ENCODE results near the gene DAB2.

Gene DAB2

GRCh38 chr5:39424736-39425637, at the start of gene DAB2:
TSS of gene DAB2 (minus strand) at chr5:39424980. CDS start at chr5:39394320, 30,660 bp downstream.
- peak; percentile 47 for DNase-seq

DNA sequence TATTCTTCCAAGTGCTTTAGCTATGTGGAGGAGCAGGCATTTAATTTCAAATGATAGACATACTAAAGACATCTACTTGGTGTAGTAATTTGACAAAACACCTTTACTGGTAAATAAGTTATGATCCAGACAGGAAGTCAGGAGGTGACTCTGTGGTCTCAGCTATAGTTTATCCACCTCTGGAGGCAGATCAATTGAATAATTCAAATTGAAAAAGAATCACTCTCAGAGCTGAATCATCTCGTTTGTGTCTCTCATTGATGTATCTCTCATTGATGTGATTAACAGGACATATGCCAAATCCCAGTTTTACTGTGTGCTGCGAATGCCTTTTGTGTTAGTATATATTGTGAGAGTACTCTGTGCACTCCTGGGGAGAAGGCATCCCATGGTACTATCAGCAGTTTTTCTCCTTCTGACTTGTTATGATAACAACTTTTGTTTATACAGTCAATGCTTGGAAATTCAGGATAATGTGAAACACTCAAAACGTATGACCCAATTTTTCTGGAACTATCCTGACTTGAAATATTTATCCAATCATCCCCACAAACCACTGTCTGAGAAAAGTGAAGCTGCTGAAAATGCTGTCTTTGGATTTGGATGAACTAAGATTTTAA, 48.5 kb upstream of the DAB2 start:
- DNase-seq = no peak

GRCh38 chr5:39471836-39472508, 47.2 kb upstream of the DAB2 start:
- no peak for DNase-seq

GRCh38 chr5:39470811-39471210, 46.0 kb upstream of the DAB2 start:
- no peak for DNase-seq

GRCh38 chr5:39469777-39470415, 45.1 kb upstream of the DAB2 start:
- no peak for DNase-seq

DNA sequence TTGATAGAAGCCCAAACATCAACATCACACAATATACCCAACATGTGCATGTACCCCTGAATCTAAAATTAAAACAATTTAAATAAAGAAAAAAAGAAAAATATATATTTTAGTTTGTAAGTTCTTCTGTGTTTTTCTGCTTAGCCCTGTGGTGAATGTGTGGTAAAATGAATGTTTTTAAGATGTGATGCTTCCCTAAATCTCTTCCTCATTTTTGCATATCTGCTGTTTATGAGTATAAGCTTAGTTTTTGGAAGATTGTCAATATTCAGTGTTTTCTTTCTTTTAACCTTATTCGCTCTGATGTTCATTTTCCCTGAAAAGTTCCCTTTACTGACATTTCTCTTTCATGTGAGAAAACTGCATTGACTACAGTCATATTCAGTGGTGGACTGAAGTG, 44.4 kb upstream of the DAB2 start:
- no peak for DNase-seq

DNA sequence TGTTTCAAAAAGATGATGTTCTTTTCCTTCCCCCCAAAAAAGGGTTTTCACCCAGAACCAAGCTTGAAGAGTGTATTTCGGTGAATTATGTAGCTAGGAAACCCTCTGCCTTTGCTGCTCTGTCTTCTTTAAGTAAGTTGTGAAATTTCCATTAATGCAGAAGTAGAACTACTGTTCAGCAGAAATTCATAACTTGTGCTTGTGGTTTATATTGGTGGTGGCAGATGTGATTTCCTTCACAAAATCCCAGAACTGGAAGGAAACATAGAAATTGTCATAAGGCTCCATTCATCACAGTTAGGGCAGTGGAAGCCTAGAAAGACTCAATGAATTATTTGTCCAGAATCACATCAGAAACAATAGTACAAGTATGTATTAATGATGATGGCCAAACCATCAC, 42.1 kb upstream of the DAB2 start:
- DNase-seq = no peak

GRCh38 chr5:39465843-39466242, 41.1 kb upstream of the DAB2 start:
- DNase-seq = no peak

GRCh38 chr5:39465097-39465496, 40.3 kb upstream of the DAB2 start:
- no peak for DNase-seq

DNA sequence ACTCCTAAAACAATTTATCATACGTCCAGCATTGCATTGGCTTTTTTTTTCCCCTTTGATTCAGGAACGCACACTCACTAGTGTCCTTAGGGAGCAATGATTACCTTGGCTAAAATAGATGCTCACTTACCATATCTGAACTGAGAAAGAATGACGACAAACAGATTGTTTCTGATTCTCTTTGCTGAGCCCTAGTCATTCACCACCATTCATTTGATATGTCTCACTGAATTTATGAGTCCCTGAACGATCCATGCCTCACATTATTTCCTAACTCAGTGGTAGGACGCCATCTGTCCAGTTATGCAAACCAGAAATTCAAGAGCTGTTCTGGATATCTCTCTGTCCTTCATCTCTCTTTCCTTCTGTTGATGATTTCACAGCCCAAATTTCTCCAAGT, 39.3 kb upstream of the DAB2 start:
- no peak for DNase-seq

DNA sequence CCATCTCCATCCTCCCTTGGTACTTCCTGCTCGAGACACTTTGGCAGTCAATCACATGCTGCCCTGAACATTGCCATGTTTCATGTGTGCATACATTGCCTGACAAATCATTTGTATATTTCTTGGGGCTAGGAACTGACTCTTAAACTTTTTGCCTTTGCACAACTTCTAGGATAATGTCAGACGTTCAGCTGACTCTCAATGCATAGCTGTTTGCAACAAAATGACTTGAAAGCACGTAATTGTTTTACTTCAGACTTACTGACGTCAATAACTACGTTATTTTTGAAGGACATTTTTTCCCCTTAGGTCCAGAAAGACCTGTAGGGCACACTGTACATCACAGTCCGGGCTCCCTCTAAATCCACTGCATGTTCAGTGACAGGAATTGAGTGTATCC, 37.4 kb upstream of the DAB2 start:
- DNase-seq = no peak

DNA sequence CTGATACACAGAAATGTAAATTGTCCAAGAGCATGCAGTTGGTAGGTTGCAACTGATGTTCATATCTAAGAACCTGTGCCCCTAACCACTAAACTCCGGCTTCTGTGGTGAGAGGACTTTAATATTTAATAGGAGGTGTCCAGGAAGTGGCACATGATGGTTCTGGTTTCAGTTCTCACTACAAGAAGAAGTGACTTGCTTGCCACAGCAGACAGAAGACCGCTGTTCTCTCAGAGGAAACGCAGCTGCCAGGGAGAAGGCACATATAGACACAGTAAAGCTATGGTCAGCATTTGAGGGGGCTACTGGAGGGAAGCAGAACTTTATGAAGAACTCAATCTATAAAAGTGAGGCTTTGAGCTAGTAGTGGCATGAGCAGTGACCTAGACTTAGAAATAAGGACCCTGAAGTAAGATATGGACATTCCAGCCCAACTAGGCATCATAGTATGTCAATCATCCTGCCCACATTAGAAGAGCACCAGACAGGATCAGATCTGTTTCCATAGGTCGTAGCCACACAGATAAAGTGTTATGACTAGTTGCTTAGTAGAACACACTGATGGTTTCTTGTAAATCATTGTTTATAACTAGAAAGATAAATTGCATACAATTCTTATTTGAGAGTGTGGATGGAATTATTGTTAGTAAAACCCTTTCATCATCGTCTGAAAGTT, 36.4 kb upstream of the DAB2 start:
- DNase-seq = no peak

GRCh38 chr5:39459907-39460306, 35.1 kb upstream of the DAB2 start:
- DNase-seq = peak; percentile 31

DNA sequence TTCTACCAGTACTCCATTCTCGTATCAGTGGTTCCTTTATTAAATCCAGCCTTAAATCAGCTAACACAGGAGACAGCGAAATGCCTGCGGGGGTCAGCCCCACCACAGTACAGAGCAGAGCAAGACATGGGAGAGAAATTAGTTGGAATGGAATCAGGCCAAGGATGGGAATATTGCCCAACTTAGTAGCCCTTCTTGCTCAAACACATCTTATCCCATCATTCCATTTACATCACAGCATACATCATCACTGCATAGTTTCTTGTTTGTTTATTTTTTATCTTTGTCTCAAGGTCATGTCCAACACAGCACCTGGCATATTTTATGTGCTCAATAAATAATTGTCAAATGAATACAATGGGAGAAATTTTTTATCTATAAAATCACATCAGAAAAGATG, 34.3 kb upstream of the DAB2 start:
- DNase-seq = no peak

DNA sequence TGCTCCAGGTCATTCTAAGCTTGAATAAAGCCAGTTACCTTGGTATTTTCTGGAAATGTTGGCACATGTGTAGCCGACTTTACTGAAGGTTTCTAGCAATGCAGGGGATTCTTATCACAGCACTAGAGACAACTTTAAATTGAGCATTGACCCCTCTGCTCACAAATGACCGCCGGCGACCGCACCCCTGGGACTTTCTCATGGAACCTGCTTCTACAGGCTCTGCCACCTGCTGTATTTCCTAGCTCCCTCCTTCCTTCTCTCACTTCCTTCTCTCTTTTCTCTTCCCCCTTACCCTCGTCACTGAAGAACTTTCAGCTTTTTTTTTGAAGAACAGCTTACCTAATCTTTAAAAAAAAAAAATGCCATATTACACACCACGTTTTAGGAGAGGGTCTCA, 30.9 kb upstream of the DAB2 start:
- DNase-seq = no peak

DNA sequence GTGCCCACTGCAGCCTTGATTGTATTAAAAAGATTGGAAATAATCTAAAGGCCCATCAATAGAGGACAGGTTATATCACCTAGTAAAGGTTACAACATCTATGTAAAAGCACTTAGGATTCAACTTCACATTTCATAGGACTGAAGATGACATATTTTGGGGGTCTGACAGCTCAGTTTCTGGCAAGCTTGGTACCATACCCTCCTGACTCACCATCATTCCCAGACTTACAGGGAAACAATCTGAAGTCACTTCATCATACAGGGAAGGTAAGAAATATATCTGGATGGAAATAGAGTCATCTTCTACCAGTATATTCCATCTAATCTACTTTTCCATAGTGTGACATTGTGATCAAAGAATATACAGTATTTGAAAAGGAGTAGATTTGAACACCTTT, 28.8 kb upstream of the DAB2 start:
- no peak for DNase-seq

DNA sequence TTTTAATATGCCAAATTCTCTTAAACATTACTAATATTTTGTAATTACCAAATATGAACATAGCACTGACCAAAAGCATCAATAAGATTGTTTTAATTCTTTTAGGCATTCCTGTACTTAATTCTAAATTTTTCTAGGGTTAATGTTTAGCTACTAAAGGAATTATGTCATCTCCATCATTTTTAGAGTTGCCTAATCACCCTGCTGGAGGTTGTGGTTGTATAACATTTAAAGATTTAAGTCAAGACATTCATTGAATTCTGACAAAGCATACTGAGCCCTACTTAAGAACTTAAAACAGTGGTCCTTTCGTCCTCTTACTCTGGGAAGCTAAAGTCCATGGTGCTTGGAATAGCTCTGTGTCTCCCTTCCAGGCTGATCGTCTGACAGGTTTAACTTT, 28.1 kb upstream of the DAB2 start:
- DNase-seq = no peak

DNA sequence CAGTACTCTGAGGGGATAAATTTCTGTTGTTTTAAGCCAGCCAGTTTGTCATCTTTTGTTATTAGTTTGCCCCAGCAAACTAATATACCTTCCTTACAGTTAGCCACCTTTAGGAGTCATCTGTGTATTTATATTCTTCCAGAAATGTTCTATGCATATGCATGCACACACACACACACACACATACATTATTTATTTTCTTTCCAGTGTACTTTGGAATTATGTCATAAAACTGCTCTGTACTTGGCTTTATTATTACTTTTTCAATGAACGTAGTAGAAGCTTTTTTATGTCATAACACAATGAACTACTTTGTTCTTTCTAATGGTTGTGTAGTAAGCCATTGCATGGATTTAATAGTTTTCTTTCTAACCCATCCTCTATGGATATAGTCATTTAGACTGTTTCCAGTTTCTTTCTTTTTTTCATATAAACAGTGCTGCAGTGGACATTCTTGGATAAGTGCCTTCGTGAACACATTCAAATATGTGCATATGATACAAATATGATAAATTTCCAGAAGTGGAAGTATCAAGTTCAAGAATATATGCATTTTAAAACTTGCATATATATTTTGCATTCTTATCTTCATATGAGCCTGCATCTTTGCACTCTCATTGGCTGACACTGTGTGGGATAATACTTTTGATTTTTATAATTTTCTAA, 26.6 kb upstream of the DAB2 start:
- no peak for DNase-seq

GRCh38 chr5:39450487-39450886, 25.7 kb upstream of the DAB2 start:
- no peak for DNase-seq

DNA sequence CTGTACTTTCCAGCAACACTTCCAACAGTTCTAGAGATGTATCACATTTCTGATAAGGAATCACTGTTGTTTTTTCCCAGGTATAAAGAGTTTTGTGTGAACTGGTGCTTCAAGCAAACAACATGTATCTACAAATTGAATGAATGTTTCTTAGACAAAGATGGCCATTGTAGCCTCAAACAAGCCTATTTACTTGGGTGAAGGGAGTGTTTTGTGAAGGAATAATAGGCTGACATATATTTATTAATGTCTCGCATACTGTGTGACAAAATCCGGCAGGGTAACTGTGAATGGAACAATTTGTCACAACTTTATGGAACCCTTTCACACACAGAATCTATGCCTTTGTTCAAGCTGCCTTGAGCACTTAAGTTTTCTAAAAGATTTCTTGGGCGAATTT, 24.8 kb upstream of the DAB2 start:
- no peak for DNase-seq

DNA sequence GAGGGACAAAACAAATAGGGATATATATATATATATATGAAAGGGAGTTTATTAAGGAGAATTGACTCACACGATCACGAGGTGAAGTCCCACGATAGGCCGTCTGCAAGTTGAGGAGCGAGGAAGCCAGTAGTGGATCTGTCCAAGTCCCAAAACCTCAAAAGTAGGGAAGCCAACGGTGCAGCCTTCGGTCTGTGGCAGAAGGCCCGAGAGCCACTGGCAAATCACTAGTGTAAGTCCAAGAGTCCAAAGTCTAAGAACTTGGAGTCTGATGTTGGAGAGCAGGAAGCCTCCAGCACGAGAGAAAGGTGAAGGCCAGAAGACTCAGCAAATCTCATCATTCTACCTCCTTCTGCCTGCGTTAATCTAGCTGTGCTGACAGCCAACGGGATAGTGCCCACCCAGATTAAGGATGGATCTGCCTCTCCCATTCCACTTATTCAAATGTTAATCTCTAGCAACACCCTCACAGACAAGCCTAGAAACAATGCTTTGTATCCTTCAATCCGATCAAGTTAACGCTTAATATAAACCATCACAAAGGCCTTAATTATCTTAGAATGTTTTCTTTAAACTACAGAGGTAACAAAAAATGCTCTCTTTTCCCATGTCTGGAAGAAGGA, 23.8 kb upstream of the DAB2 start:
- DNase-seq = peak; percentile 22

DNA sequence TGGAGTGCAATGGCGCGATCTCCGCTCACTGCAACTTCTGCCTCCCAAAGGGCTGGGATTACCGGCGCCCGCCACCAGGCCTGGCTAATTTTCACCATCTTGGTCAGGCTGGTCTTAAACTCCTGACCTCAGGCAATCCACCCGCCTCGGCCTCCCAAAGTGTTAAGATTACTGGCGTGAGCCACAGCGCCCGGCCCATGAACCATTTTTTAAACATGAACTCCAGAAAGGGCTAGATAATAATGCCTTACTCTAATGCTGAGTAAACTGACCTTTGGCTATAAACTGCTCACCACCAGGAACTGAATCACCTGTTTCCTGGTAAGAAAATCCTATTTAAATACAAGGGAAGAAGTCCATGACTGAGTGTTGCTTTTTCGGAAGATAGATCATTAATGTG, 23.2 kb upstream of the DAB2 start:
- DNase-seq = no peak

All from NCI-H82 (cell line).